CD4-positive, alpha-beta T cell (primary cell): ENCODE results near the gene EHD3. TPM values are rescaled to one million over a fixed set of nuclear protein-coding genes. Genes with fewer than 3 reads are reported as not detected.

Experiments
- ATAC-seq: fragments of 200-7000 bp; cut with Tn5 transposase; one replicate; pipeline ENCODE4 v1.10.0; 2022; ENCODE audit warnings: mild to moderate bottlenecking; ENCODE audit not compliant: poor library complexity
- CTCF ChIA-PET: fragments of 350-600 bp; sonication (Branson Sonifier 250); formaldehyde crosslinking; loops from one replicate; lab custom pipeline; 2021; ENCODE audit warnings: antibody characterized with exemption, inconsistent platforms; lab: Charles Lee
- POLR2A ChIA-PET: fragments of 350-600 bp; sonication (Branson Sonifier 250); formaldehyde crosslinking; loops from one replicate; lab custom pipeline; 2021; ENCODE audit warnings: antibody characterized with exemption, inconsistent platforms; lab: Charles Lee
- DNase-seq, 14 experiments: peaks; one replicate each; pipeline ENCODE4 v3.0.0-alpha.2; 2013 to 2020; ENCODE audit warnings: mixed read lengths in 2 of 14
- H3K27ac ChIP-seq, 2 donors: one replicate each; pipeline versions ENCODE4 v1.5.1 to v1.7.0; 2013; ENCODE audit warnings: low read length in 2 of 2, low read depth in 1 of 2, mild to moderate bottlenecking in 1 of 2
- H3K27me3 ChIP-seq, 2 experiments: 1 replicate in 1 of 2; 2 replicates in 1 of 2; pipeline versions ENCODE4 v1.6.1 to v1.7.0; 2013; ENCODE audit warnings: low read length in 2 of 2, control low read depth in 1 of 2, mild to moderate bottlenecking in 1 of 2, moderate library complexity in 1 of 2; ENCODE audit not compliant: insufficient read depth in 2 of 2, control insufficient read depth in 1 of 2
- H3K36me3 ChIP-seq: one replicate; pipeline ENCODE4 v1.6.1; 2013; ENCODE audit warnings: low read length, control low read depth; ENCODE audit not compliant: insufficient read depth
- H3K4me1 ChIP-seq: one replicate; pipeline ENCODE4 v1.6.1; 2013; ENCODE audit warnings: low read length, control low read depth; ENCODE audit not compliant: insufficient read depth
- H3K4me3 ChIP-seq: one replicate; pipeline ENCODE4 v1.5.1; 2013; ENCODE audit warnings: mild to moderate bottlenecking, low read length, moderate library complexity
- H3K9me3 ChIP-seq, 2 experiments: 1 replicate in 1 of 2; 2 replicates in 1 of 2; pipeline versions ENCODE4 v1.6.1 to v1.7.0; 2013; ENCODE audit warnings: low read length in 2 of 2, mild to moderate bottlenecking in 2 of 2, control low read depth in 1 of 2, moderate library complexity in 1 of 2; ENCODE audit not compliant: control insufficient read depth in 1 of 2, insufficient read depth in 1 of 2
- H3K27ac Mint-ChIP-seq: one replicate; pipeline ENCODE4 v1.8.0; 2020; ENCODE audit warnings: mixed read lengths
- H3K27me3 Mint-ChIP-seq: one replicate; pipeline ENCODE4 v1.8.0; 2021; ENCODE audit warnings: mixed read lengths
- H3K36me3 Mint-ChIP-seq: one replicate; pipeline ENCODE4 v1.8.0; 2021; ENCODE audit warnings: low read depth, mixed read lengths
- H3K4me1 Mint-ChIP-seq: one replicate; pipeline ENCODE4 v1.8.0; 2021; ENCODE audit warnings: low read depth, mixed read lengths
- H3K4me3 Mint-ChIP-seq: one replicate; pipeline ENCODE4 v1.8.0; 2020; ENCODE audit warnings: mild to moderate bottlenecking, mixed read lengths
- H3K9me3 Mint-ChIP-seq: one replicate; pipeline ENCODE4 v1.8.0; 2020; ENCODE audit warnings: mixed read lengths
- CTCF ChIP-seq: fragments of 200-600 bp; IDR thresholded peaks from one replicate; pipeline ENCODE4 v1.8.0; 2022; ENCODE audit warnings: antibody characterized with exemption, mild to moderate bottlenecking
- intact Hi-C, 2 experiments: fragments of 100-400 bp; cut with DNase I in 1 of 2; cut with micrococcal nuclease in 1 of 2; formaldehyde crosslinking; loops; one replicate each; pipeline versions ENCODE4 v1.15.1 to v1.9.0; 2023 to 2025; cut with DNase I, micrococcal nuclease
- total RNA-seq, 174 experiments: library from RNA in 2 of 174; stranded (reverse) in 2 of 174; gene quantifications; one replicate each; pipeline ENCODE4 v1.2.3 and lab custom pipeline; 2021 to 2026

Gene EHD3
- total RNA-seq, 2 experiments from 2014 or later = 1.4 to 1.7 TPM

- Histone ChIP-seq H3K36me3 (no peaks in the 10 kb centered on the region), H3K4me3 (no peak overlapping the region), H3K4me1 (no peaks in the 10 kb centered on the region), H3K27me3 (peaks cover 0 to 9% of the 10 kb centered on the region in 2 experiments), H3K9me3 (no peaks in the 10 kb centered on the region), H3K27ac (no peak overlapping the region)
- ChIA-PET POLR2A (no interaction called here), CTCF (interaction anchor here (0.7 kb wide), 1 partner anchor 560 kb away, joined by 5 read pairs; no protein-coding TSS in a partner anchor)
- TF ChIP-seq CTCF = no peak
- intact Hi-C loops = no loop called here
- Mint-ChIP-seq H3K9me3 (no peaks in the 10 kb centered on the region), H3K36me3 (peaks cover 4% of the 10 kb centered on the region), H3K27ac (no peak overlapping the region), H3K4me1 (no peaks in the 10 kb centered on the region), H3K4me3 (no peak overlapping the region), H3K27me3 (peaks cover 16% of the 10 kb centered on the region)
- no peak for DNase-seq
- ATAC-seq = no peak
Observed at GRCh38 chr2:31271851-31272267, 37.9 kb downstream of the EHD3 start.

- Mint-ChIP-seq H3K4me1 (no peaks in the 10 kb centered on the region), H3K27me3 (peaks cover 16% of the 10 kb centered on the region), H3K9me3 (no peaks in the 10 kb centered on the region), H3K36me3 (no peaks in the 10 kb centered on the region), H3K27ac (no peak overlapping the region), H3K4me3 (no peak overlapping the region)
- TF ChIP-seq CTCF = no peak
- POLR2A ChIA-PET = no interaction called here
- intact Hi-C loops = no loop called here
- Histone ChIP-seq H3K27me3 (peaks cover 0 to 9% of the 10 kb centered on the region in 2 experiments), H3K4me3 (no peak overlapping the region), H3K27ac (no peak overlapping the region), H3K4me1 (no peaks in the 10 kb centered on the region), H3K36me3 (no peaks in the 10 kb centered on the region), H3K9me3 (no peaks in the 10 kb centered on the region)
- DNase-seq (no peak), ATAC-seq (no peak)
- CTCF ChIA-PET = no interaction called here
Observed at GRCh38 chr2:31274401-31275075, 40.6 kb downstream of the EHD3 start.

DNA sequence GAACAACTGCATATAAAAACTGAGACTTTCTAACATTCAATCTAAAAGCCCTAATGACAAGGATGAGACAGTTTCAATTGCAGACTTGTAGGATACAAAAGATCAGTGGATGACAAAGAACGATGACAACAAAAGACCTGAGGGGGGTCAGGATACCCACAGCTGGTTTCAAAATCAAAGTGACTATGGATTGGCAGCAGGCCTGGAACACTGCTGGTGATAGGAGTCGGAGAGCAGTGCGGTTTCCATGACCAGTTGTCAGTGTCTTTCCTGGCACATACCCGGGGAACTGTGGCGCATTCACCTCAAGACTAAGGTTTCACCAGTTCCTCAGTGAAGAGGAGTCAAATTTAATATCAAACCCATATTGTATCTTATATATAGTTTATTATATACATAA lies 42.0 kb downstream of the EHD3 start:
- no peak overlapping the region for H3K4me3 Mint-ChIP-seq
- no peak for TF ChIP-seq CTCF
- no peak overlapping the region for H3K4me3 ChIP-seq
- intact Hi-C loops = no loop called here
- no peaks in the 10 kb centered on the region for H3K4me1 Mint-ChIP-seq
- no peaks in the 10 kb centered on the region for H3K36me3 Mint-ChIP-seq
- CTCF ChIA-PET = no interaction called here
- no peak overlapping the region for H3K27ac ChIP-seq
- POLR2A ChIA-PET = no interaction called here
- no peaks in the 10 kb centered on the region for H3K36me3 ChIP-seq
- H3K9me3 Mint-ChIP-seq = no peaks in the 10 kb centered on the region
- ATAC-seq (no peak), DNase-seq (no peak)
- H3K9me3 ChIP-seq = no peaks in the 10 kb centered on the region
- no peaks in the 10 kb centered on the region for H3K4me1 ChIP-seq
- H3K27me3 Mint-ChIP-seq = peaks cover 16% of the 10 kb centered on the region
- H3K27me3 ChIP-seq = peaks cover 0 to 9% of the 10 kb centered on the region in 2 experiments
- no peak overlapping the region for H3K27ac Mint-ChIP-seq
